GM10248 (cell line): ENCODE measurements around the gene SERPINC1.
"Not testable (repeated sequence)": the region's sequence is repeated elsewhere in the genome, so short reads cannot be mapped to it uniquely, and the experiment has no call there.

Source experiments
- CTCF ChIA-PET: fragments of 300-600 bp; sonication (Branson Sonifier 250); formaldehyde crosslinking; extraction: SDS; loops from one replicate; lab custom pipeline; 2021; ENCODE audit warnings: antibody characterized with exemption; lab: Yijun Ruan, JAX
- POLR2A ChIA-PET: fragments of 350-650 bp; sonication (Branson Sonifier 250); formaldehyde crosslinking; extraction: SDS; loops from one replicate; lab custom pipeline; 2020; ENCODE audit warnings: antibody characterized with exemption; lab: Yijun Ruan, JAX
- DNase-seq: peaks from one replicate; pipeline ENCODE4 v3.0.0; 2012; ENCODE audit errors: extremely low spot score
- CTCF ChIP-seq: IDR thresholded peaks from 2 replicates; pipeline ENCODE4 v1.5.1; 2012; ENCODE audit warnings: mild to moderate bottlenecking, low read depth; ENCODE audit errors: extremely low read depth, missing control alignments, control extremely low read depth

Gene SERPINC1

GRCh38 chr1:173937062-173937461 is 19.9 kb upstream of the SERPINC1 start:
- TF ChIP-seq CTCF: no peak
- POLR2A ChIA-PET: no interaction called here
- peak; percentile 27 for DNase-seq
- CTCF ChIA-PET: interaction anchor here (1.4 kb wide), 1 partner anchor 1195 kb away, joined by 4 read pairs; no protein-coding TSS in a partner anchor

- ChIA-PET CTCF (interaction anchor here (0.9 to 1.9 kb wide), 3 partner anchors 19 to 275 kb away, joined by 3 to 4 read pairs (median 3); no protein-coding TSS in a partner anchor), POLR2A (no interaction called here)
Observed at GRCh38 chr1:173934440-173934839, 17.3 kb upstream of the SERPINC1 start.

GRCh38 chr1:173930541-173930940 is 13.4 kb upstream of the SERPINC1 start:
- CTCF ChIA-PET, DNase-seq: not testable (repeated sequence)
- POLR2A ChIA-PET: interaction anchor here (0.7 kb wide), 1 partner anchor 79 kb away, joined by 6 read pairs; no protein-coding TSS in a partner anchor

More at GRCh38 chr1:173934440-173934839, 17.3 kb upstream of the SERPINC1 start:
- DNase-seq: no peak
- TF ChIP-seq CTCF: no peak

GRCh38 chr1:173925306-173926242 is 8.4 kb upstream of the SERPINC1 start:
- POLR2A ChIA-PET: no interaction called here
- CTCF ChIA-PET: interaction anchor here (1.3 kb wide), 2 partner anchors 12 to 1183 kb away, joined by 3 read pairs; no protein-coding TSS in a partner anchor
- no peak for TF ChIP-seq CTCF
- DNase-seq: no peak

- POLR2A ChIA-PET: no interaction called here
Observed at GRCh38 chr1:173920861-173921260, 3.7 kb upstream of the SERPINC1 start.

GRCh38 chr1:173917635-173918493 is 737 bp upstream of the SERPINC1 start:
- ChIA-PET POLR2A (no interaction called here), CTCF (no interaction called here)
- TF ChIP-seq CTCF: no peak
- no peak for DNase-seq

More at GRCh38 chr1:173920861-173921260, 3.7 kb upstream of the SERPINC1 start:
- TF ChIP-seq CTCF: no peak
- DNase-seq: no peak
- CTCF ChIA-PET: no interaction called here
